K562 (cell line): ENCODE results near the gene DLGAP3. TPM values are rescaled to one million over a fixed set of nuclear protein-coding genes. Genes with fewer than 3 reads are reported as not detected.

ENCODE experiments used
- CCAR2 ChIP-seq: fragments of 200-400 bp; formaldehyde crosslinking; IDR thresholded peaks from 2 replicates; pipeline ENCODE4 v1.6.1; 2017; ENCODE audit warnings: mild to moderate bottlenecking, low read depth, low read length
- GABPB2 ChIP-seq: fragments of 250-450 bp; sonication (Bioruptor Pico); conservative IDR thresholded peaks from 2 replicates; pipeline ENCODE4 v1.5.1; 2021; ENCODE audit warnings: mild to moderate bottlenecking
- PML ChIP-seq: IDR thresholded peaks from 2 replicates; pipeline ENCODE4 v1.6.1; 2012; ENCODE audit warnings: low read length, inconsistent platforms
- RBM15 ChIP-seq: fragments of 200-400 bp; formaldehyde crosslinking; IDR thresholded peaks from 2 replicates; pipeline ENCODE4 v1.6.1; 2018; ENCODE audit warnings: mild to moderate bottlenecking, low read length, moderate library complexity; ENCODE audit not compliant: insufficient read depth
- RHOXF2B ChIP-seq: fragments of 250-450 bp; sonication (Bioruptor Pico); conservative IDR thresholded peaks from 2 replicates; pipeline ENCODE4 v1.5.1; 2021
- ZNF165 ChIP-seq: fragments of 250-450 bp; sonication (Bioruptor Pico); IDR thresholded peaks from 2 replicates; pipeline ENCODE4 v1.4.0; 2020; ENCODE audit warnings: borderline replicate concordance
- ZNF407 ChIP-seq: fragments of 450-650 bp; IDR thresholded peaks from 2 replicates; pipeline ENCODE4 v1.6.1; 2016; ENCODE audit warnings: low read depth
- polyA plus RNA-seq, 8 experiments: library from polyadenylated mRNA; depleted of rRNA in 4 of 8; stranded (reverse) in 5 of 8; unstranded in 3 of 8; fragments of >200 nt; fragmentation: Nextera tagmentation in 2 of 8; fragmentation: Illumina TruSeq in 1 of 8; extraction: Ambion mirVana in 2 of 8; extraction: Trizol in 1 of 8; gene quantifications; 2 replicates each; pipeline versions ENCODE4 v1.2.1 to v1.2.3, GENCODE V29; 2011 to 2014; ENCODE audit warnings: inconsistent platforms in 1 of 8, missing spikeins in 1 of 8
- total RNA-seq, 7 experiments: library from RNA; depleted of rRNA in 6 of 7; stranded (reverse); fragments of >200 nt in 6 of 7; fragmentation: Illumina TruSeq in 2 of 7; extraction: Trizol in 2 of 7; gene quantifications; 2 replicates each; pipeline versions ENCODE4 v1.2.1 to v1.2.3, GENCODE V29; 2011 to 2021; ENCODE audit warnings: low replicate concordance in 1 of 7
- TF ChIP-seq, protein P1 (sequence below): sonication (generic); formaldehyde crosslinking; IDR thresholded peaks from 2 replicates; pipeline ENCODE4 v1.8.0; 2022; ENCODE audit warnings: mild to moderate bottlenecking, missing genetic modification reagents, borderline replicate concordance
- TF ChIP-seq, protein P2 (sequence below): fragments of 450-650 bp; formaldehyde crosslinking; IDR thresholded peaks from 2 replicates; pipeline ENCODE4 v1.4.0; 2022; ENCODE audit warnings: mild to moderate bottlenecking, moderate library complexity
- TF ChIP-seq, protein P3 (sequence below), 2 experiments: fragments of 200-800 bp in 1 of 2; sonication (Bioruptor generic) in 1 of 2; sonication (generic) in 1 of 2; formaldehyde crosslinking in 1 of 2; IDR thresholded peaks in 1 of 2; conservative IDR thresholded peaks in 1 of 2; 2 replicates each; pipeline versions ENCODE4 v1.5.0 to v1.6.1; 2016 to 2020; ENCODE audit warnings: missing compliant biosample characterization in 1 of 2, missing genetic modification characterization in 1 of 2, missing genetic modification reagents in 1 of 2
- TF ChIP-seq, protein P4 (sequence below), 3 experiments: IDR thresholded peaks in 2 of 3; conservative IDR thresholded peaks in 1 of 3; 2 replicates each; pipeline ENCODE4 v1.5.1; 2011 to 2012; ENCODE audit warnings: low read length in 3 of 3, mild to moderate bottlenecking in 3 of 3, control low read depth in 2 of 3, improper control_type of control experiment in 1 of 3, inconsistent platforms in 1 of 3, low read depth in 1 of 3, mixed read lengths in 1 of 3, moderate library complexity in 1 of 3; ENCODE audit not compliant: insufficient read depth in 2 of 3

The DLGAP3 gene
- total and polyA plus RNA-seq, 9 of the 15 experiments (the other 6 are each of a cell fraction or from before 2014, with no cell fraction given) = 0.01 to 0.16 (median 0.07) TPM; not detected in 6

DNA sequence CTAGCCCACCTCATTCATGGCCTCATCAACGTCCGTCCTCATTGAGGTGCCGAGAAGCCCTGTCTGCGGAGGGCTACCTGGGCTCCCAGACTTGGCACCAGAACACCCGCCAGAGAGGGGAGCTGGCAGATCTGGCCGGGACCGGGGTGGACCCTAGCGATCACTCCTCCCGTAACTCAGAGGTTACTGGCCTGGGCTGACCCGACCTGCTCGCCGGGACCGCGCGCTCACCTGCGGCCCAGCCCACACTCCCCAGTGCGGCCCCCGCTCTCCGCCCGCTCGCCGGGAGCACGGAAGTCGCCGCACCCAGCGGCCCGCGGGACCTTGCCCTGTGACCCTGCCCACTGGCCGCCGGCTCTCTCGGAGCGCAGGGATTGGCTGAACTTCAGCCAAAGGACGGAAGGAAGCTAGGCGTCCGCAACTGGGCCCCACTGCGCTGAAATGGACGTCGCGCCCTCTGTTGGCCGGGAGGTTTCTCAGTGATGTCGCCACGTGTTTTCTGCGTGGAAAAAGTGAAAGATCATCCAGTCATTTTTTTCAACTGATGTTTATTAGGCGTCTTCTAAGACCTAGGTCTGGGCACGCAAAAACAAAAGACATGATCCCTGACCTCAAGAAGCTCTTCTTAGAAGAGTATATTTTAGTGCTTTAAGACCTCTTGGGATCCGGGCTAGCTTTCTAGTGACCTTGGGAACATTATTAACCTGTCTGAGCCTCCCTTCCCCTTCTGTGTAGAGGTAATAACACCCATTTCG is 69.8 kb downstream of the DLGAP3 start, which contains the start of gene SMIM12 (continued):
- no peak for TF ChIP-seq ZNF407
- TF ChIP-seq, protein P1, sequence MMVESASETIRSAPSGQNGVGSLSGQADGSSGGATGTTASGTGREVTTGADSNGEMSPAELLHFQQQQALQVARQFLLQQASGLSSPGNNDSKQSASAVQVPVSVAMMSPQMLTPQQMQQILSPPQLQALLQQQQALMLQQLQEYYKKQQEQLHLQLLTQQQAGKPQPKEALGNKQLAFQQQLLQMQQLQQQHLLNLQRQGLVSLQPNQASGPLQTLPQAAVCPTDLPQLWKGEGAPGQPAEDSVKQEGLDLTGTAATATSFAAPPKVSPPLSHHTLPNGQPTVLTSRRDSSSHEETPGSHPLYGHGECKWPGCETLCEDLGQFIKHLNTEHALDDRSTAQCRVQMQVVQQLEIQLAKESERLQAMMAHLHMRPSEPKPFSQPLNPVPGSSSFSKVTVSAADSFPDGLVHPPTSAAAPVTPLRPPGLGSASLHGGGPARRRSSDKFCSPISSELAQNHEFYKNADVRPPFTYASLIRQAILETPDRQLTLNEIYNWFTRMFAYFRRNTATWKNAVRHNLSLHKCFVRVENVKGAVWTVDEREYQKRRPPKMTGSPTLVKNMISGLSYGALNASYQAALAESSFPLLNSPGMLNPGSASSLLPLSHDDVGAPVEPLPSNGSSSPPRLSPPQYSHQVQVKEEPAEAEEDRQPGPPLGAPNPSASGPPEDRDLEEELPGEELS (CRISPR knock-in tag) = 0 out of 2 replicates have a peak, but pooled peaks have one; percentile 62
- TF ChIP-seq CCAR2 = no peak
- TF ChIP-seq ZNF165 (CRISPR knock-in tag) = no peak
- TF ChIP-seq, protein P2, sequence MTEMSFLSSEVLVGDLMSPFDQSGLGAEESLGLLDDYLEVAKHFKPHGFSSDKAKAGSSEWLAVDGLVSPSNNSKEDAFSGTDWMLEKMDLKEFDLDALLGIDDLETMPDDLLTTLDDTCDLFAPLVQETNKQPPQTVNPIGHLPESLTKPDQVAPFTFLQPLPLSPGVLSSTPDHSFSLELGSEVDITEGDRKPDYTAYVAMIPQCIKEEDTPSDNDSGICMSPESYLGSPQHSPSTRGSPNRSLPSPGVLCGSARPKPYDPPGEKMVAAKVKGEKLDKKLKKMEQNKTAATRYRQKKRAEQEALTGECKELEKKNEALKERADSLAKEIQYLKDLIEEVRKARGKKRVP = no peak
- TF ChIP-seq, protein P3, sequence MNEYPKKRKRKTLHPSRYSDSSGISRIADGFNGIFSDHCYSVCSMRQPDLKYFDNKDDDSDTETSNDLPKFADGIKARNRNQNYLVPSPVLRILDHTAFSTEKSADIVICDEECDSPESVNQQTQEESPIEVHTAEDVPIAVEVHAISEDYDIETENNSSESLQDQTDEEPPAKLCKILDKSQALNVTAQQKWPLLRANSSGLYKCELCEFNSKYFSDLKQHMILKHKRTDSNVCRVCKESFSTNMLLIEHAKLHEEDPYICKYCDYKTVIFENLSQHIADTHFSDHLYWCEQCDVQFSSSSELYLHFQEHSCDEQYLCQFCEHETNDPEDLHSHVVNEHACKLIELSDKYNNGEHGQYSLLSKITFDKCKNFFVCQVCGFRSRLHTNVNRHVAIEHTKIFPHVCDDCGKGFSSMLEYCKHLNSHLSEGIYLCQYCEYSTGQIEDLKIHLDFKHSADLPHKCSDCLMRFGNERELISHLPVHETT (CRISPR knock-in tag; conservative IDR thresholded peaks at IDR 0.05 in 1 of 2, IDR thresholded peaks at IDR 0.05 in 1 of 2) = peak in 1 of 2 experiments; percentile 93; a peak in 1 of 4 replicates
- TF ChIP-seq, protein P4, sequence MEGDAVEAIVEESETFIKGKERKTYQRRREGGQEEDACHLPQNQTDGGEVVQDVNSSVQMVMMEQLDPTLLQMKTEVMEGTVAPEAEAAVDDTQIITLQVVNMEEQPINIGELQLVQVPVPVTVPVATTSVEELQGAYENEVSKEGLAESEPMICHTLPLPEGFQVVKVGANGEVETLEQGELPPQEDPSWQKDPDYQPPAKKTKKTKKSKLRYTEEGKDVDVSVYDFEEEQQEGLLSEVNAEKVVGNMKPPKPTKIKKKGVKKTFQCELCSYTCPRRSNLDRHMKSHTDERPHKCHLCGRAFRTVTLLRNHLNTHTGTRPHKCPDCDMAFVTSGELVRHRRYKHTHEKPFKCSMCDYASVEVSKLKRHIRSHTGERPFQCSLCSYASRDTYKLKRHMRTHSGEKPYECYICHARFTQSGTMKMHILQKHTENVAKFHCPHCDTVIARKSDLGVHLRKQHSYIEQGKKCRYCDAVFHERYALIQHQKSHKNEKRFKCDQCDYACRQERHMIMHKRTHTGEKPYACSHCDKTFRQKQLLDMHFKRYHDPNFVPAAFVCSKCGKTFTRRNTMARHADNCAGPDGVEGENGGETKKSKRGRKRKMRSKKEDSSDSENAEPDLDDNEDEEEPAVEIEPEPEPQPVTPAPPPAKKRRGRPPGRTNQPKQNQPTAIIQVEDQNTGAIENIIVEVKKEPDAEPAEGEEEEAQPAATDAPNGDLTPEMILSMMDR (IDR thresholded peaks at IDR 0.05 in 2 of 3, conservative IDR thresholded peaks at IDR 0.05 in 1 of 3; ENCODE audit: insufficient read depth in 2 of 3, low read depth in 1 of 3, low read length in 3 of 3) = peak; percentile 82 to 95 (median 94)
- TF ChIP-seq GABPB2 = no peak
- TF ChIP-seq PML = peak; percentile 73; the same call in 1 of the 2 replicates
- peak; percentile 76; the same call in 1 of the 2 replicates for TF ChIP-seq RHOXF2B
- no peak for TF ChIP-seq RBM15
